PC-9 (cell line): ENCODE measurements around the gene HNF1A.

Source experiments
- EZH2 ChIP-seq: fragments of 200-600 bp; sonication (generic); IDR thresholded peaks from 2 replicates; pipeline ENCODE4 v1.8.0; 2017; ENCODE audit warnings: antibody characterized with exemption, low read depth
- TF ChIP-seq, protein P1 (sequence below): fragments of 200-600 bp; sonication (generic); conservative IDR thresholded peaks from 2 replicates; pipeline ENCODE4 v1.6.1; 2017; ENCODE audit warnings: mixed run types, antibody characterized with exemption, mild to moderate bottlenecking, moderate library complexity

GRCh38 chr12:120998435-120998834 is 20.1 kb downstream of the HNF1A start:
- no peak for TF ChIP-seq EZH2
- TF ChIP-seq, protein P1, sequence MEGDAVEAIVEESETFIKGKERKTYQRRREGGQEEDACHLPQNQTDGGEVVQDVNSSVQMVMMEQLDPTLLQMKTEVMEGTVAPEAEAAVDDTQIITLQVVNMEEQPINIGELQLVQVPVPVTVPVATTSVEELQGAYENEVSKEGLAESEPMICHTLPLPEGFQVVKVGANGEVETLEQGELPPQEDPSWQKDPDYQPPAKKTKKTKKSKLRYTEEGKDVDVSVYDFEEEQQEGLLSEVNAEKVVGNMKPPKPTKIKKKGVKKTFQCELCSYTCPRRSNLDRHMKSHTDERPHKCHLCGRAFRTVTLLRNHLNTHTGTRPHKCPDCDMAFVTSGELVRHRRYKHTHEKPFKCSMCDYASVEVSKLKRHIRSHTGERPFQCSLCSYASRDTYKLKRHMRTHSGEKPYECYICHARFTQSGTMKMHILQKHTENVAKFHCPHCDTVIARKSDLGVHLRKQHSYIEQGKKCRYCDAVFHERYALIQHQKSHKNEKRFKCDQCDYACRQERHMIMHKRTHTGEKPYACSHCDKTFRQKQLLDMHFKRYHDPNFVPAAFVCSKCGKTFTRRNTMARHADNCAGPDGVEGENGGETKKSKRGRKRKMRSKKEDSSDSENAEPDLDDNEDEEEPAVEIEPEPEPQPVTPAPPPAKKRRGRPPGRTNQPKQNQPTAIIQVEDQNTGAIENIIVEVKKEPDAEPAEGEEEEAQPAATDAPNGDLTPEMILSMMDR, result no peak
